GM23338 (cell line): Measurements from ENCODE around the gene MAP3K21. TPM values are rescaled to one million over a fixed set of nuclear protein-coding genes. Genes with fewer than 3 reads are reported as not detected.

Source experiments
- CREB1 ChIP-seq: fragments of 250-450 bp; sonication (Bioruptor Pico); IDR thresholded peaks from 2 replicates; pipeline ENCODE4 v1.5.0; 2020; ENCODE audit warnings: low read depth, mild to moderate bottlenecking, moderate library complexity
- CTCF ChIP-seq, 2 experiments: fragments of 200-600 bp in 1 of 2; sonication (generic) in 1 of 2; conservative IDR thresholded peaks; 2 replicates each; pipeline versions ENCODE4 v1.5.1 to v1.6.1; 2016 to 2017; ENCODE audit warnings: antibody characterized with exemption in 2 of 2, low read depth in 2 of 2, mild to moderate bottlenecking in 2 of 2, moderate library complexity in 1 of 2
- NANOG ChIP-seq: IDR thresholded peaks from 2 replicates; pipeline ENCODE4 v1.6.1; 2016; ENCODE audit warnings: antibody characterized with exemption, borderline replicate concordance
- POLR2AphosphoS5 ChIP-seq: IDR thresholded peaks from 2 replicates; pipeline ENCODE4 v1.6.1; 2016; ENCODE audit warnings: antibody characterized with exemption, low read depth
- ZNF462 ChIP-seq: fragments of 250-450 bp; sonication (Bioruptor Pico); IDR thresholded peaks from 2 replicates; pipeline ENCODE4 v1.5.0; 2020; ENCODE audit warnings: mild to moderate bottlenecking, moderate library complexity
- polyA plus RNA-seq: library from polyadenylated mRNA; unstranded; fragments of >200 nt; fragmentation: Nextera tagmentation; extraction: Ambion mirVana; gene quantifications from 2 replicates; pipeline ENCODE4 v1.2.1, GENCODE V29; 2016
- total RNA-seq: library from RNA; depleted of rRNA; stranded (reverse); fragments of >200 nt; shearing (Covaris generic); gene quantifications from 2 replicates; pipeline ENCODE4 v1.2.3, GENCODE V29; 2014
- TF ChIP-seq, protein P1 (sequence below): IDR thresholded peaks from 2 replicates; pipeline ENCODE4 v1.6.1; 2016; ENCODE audit warnings: antibody characterized with exemption

The MAP3K21 gene
- total and polyA plus RNA-seq, 2 experiments from 2014 or later, result 11.7 to 40.1 TPM

DNA sequence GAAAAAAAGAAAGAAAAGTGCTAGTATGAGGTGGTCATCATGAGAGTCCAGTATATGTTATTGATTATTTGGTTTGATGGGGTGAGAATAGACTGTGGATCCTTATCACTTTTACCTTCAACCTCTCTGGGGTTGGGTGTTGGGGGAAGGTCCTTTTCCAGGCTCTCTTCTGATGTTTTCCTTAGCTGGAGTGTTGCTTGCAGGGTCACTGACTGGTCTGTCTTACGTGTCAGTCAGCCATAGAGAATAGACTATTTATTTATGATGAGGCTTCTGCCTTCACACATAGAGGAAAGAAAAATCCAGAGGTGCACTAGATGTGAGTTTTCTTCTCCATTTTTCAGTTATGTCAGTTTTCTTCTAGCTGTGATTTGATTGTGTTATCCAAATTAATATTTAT lies 36.5 kb downstream of the MAP3K21 start (continued):
- TF ChIP-seq ZNF462 (CRISPR knock-in tag) (no peak), NANOG (no peak), CTCF (conservative IDR thresholded peaks at IDR 0.05; ENCODE audit: low read depth in 2 of 2) (no peak), POLR2AphosphoS5 (no peak), CREB1 (no peak)
- TF ChIP-seq, protein P1, sequence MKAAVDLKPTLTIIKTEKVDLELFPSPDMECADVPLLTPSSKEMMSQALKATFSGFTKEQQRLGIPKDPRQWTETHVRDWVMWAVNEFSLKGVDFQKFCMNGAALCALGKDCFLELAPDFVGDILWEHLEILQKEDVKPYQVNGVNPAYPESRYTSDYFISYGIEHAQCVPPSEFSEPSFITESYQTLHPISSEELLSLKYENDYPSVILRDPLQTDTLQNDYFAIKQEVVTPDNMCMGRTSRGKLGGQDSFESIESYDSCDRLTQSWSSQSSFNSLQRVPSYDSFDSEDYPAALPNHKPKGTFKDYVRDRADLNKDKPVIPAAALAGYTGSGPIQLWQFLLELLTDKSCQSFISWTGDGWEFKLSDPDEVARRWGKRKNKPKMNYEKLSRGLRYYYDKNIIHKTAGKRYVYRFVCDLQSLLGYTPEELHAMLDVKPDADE, result no peak
